ENCODE data around the gene APOBEC3G. TPM values are rescaled to one million over a fixed set of nuclear protein-coding genes. Genes with fewer than 3 reads are reported as not detected.

The APOBEC3G gene
- total and polyA plus RNA-seq, 3 experiments from 2014 or later: 158 to 256 (median 165) TPM

DNA sequence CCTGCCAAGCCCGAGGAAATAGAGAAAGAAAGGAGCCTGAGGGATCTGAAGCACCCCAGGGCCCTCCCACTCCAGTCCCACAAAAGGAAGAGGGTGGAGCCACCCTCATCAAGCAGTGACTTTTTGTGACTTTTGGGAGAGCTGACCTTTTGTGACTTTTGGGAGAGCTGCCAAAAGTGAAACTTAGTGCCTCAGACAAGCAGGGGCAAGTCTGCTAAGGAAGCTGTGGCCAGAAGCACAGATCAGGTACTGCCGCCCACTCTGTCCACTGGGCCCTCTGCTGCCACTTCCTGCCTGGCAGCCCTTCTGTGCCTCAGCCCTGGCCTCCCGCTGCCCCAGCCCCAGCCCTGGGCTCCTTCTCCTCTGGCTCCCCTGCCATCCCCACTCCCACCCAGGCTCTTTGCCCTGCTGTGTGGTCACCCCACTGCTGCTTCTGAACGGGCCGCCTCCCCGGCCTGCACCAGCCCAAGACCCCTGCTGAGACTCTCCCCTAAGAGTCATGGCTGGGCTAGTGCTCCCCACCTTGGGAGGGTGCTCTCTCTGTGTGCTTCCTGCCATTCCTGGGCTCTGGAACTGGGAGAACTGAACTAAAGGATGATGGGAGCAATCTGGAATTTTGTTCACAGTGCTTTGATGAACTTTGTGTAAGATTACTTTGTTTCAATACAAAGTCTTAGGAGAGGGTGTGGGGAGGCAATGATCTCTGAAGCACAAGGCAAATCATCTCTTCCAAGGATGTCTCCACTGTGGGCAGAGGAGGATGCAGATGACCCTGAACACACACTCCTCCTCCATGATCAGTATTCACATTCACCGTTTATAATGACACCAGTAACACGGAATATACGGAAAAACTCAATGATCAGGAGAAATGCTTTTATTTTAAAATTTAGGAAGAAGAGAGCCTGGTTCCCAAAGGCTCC lies 20.3 kb downstream of the APOBEC3G start, which contains the start of gene APOBEC3H:
Gene APOBEC3H, plus strand, starts transcription at position 147 of the 923 bp plus-strand sequence. CDS start 3,035 bp downstream, outside the sequence.
- peaks cover 74 to 88% (median 78%) of the 10 kb centered on the region in 3 donors for H3K4me1 Mint-ChIP-seq
- H3K4me1 ChIP-seq (ENCODE audit: insufficient read depth, low read length): peaks cover 79% of the 10 kb centered on the region
- ChIA-PET POLR2A (interaction anchor here (0.5 to 1.0 kb wide), 3 partner anchors 11 to 17 kb away, joined by 3 to 6 read pairs (median 3); no protein-coding TSS in a partner anchor), CTCF (interaction anchor here (2.2 kb wide), 1 partner anchor 227 kb away, joined by 4 read pairs; no protein-coding TSS in a partner anchor)
- no peaks in the 10 kb centered on the region for H3K27me3 ChIP-seq (ENCODE audit: insufficient read depth, low read length, poor library complexity, severe bottlenecking)
- peak in 3 of 5 donors; percentile 36 to 64 (median 37) for DNase-seq
- no peaks in the 10 kb centered on the region for H3K36me3 ChIP-seq (ENCODE audit: insufficient read depth, low read length)
- H3K9me3 ChIP-seq (ENCODE audit: low read length): no peaks in the 10 kb centered on the region
- H3K9me3 Mint-ChIP-seq: no peaks in the 10 kb centered on the region
- peak within 1 kb of the TSS; percentile 93 to 99 (median 96) for H3K27ac Mint-ChIP-seq
- H3K27me3 Mint-ChIP-seq: peaks cover 0 to 2% of the 10 kb centered on the region in 2 donors
- H3K4me3 ChIP-seq (ENCODE audit: low read length): peak within 1 kb of the TSS; percentile 21
- H3K36me3 Mint-ChIP-seq: no peaks in the 10 kb centered on the region
- H3K4me3 Mint-ChIP-seq: peak within 1 kb of the TSS; percentile 67 to 87 (median 73)
- H3K27ac ChIP-seq (ENCODE audit: low read depth, low read length): peak within 1 kb of the TSS; percentile 57

DNA sequence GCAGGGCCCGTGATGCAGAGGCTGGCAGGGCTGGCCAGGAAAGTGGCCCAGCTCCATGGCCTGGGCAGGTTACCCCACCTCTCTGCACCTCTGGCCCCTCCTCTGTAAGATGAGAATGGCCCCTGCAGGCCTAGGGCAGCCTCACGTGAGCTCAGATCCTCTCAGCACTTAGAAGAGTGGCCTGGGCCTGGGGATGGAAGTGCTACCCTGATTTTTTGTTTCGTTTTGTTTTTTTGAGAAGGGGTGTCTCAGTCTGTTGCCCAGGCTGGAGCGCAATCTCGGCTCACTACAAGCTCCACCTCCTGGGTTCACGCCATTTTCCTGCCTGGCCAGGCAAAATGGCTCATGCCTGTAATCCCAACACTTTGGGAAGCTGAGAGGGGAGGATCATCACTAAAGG lies 21.0 kb downstream of the APOBEC3G start:
- DNase-seq: no peak

GRCh38 chr22:39098576-39098975 lies 21.5 kb downstream of the APOBEC3G start:
- H3K36me3 Mint-ChIP-seq: no peaks in the 10 kb centered on the region
- peaks cover 67 to 76% (median 74%) of the 10 kb centered on the region in 3 donors for H3K4me1 Mint-ChIP-seq
- CTCF ChIA-PET: interaction anchor here (0.8 to 2.2 kb wide), 4 partner anchors 17 to 228 kb away, joined by 3 to 4 read pairs (median 4); no protein-coding TSS in a partner anchor
- H3K4me3 Mint-ChIP-seq: peak overlapping the region; percentile 43 to 87 (median 64)
- H3K27me3 Mint-ChIP-seq: peaks cover 0 to 2% of the 10 kb centered on the region in 2 donors
- H3K27ac ChIP-seq (ENCODE audit: low read depth, low read length): peak overlapping the region; percentile 67
- H3K9me3 Mint-ChIP-seq: no peaks in the 10 kb centered on the region
- H3K9me3 ChIP-seq (ENCODE audit: low read length): no peaks in the 10 kb centered on the region
- no peak for DNase-seq
- H3K27me3 ChIP-seq (ENCODE audit: insufficient read depth, low read length, poor library complexity, severe bottlenecking): no peaks in the 10 kb centered on the region
- H3K4me3 ChIP-seq (ENCODE audit: low read length): no peak overlapping the region
- H3K27ac Mint-ChIP-seq: peak overlapping the region; percentile 92 to 99 (median 96)
- no peaks in the 10 kb centered on the region for H3K36me3 ChIP-seq (ENCODE audit: insufficient read depth, low read length)
- H3K4me1 ChIP-seq (ENCODE audit: insufficient read depth, low read length): peaks cover 69% of the 10 kb centered on the region
- POLR2A ChIA-PET: interaction anchor here (0.9 to 1.4 kb wide), 3 partner anchors 10 to 21 kb away, joined by 3 to 7 read pairs (median 3); partner anchors contain the start of gene APOBEC3G

More for the DNA sequence above, 21.0 kb downstream of the APOBEC3G start:
- Mint-ChIP-seq H3K4me3 (peak overlapping the region; percentile 29 to 87 (median 73)), H3K9me3 (no peaks in the 10 kb centered on the region), H3K27ac (peak overlapping the region; percentile 93 to 99 (median 96)), H3K4me1 (peaks cover 68 to 81% (median 72%) of the 10 kb centered on the region in 3 donors), H3K27me3 (peaks cover 0 to 2% of the 10 kb centered on the region in 2 donors), H3K36me3 (no peaks in the 10 kb centered on the region)
- Histone ChIP-seq H3K36me3 (ENCODE audit: insufficient read depth, low read length) (no peaks in the 10 kb centered on the region), H3K9me3 (ENCODE audit: low read length) (no peaks in the 10 kb centered on the region), H3K4me1 (ENCODE audit: insufficient read depth, low read length) (peaks cover 72% of the 10 kb centered on the region), H3K27ac (ENCODE audit: low read depth, low read length) (peak overlapping the region; percentile 57), H3K27me3 (ENCODE audit: insufficient read depth, low read length, poor library complexity, severe bottlenecking) (no peaks in the 10 kb centered on the region), H3K4me3 (ENCODE audit: low read length) (peak overlapping the region; percentile 21)
- ChIA-PET POLR2A (interaction anchor here (0.5 to 1.4 kb wide), 4 partner anchors 10 to 20 kb away, joined by 3 to 7 read pairs (median 4); partner anchors contain the start of gene APOBEC3G), CTCF (interaction anchor here (0.8 to 2.2 kb wide), 4 partner anchors 17 to 228 kb away, joined by 3 to 4 read pairs (median 4); no protein-coding TSS in a partner anchor)

DNA sequence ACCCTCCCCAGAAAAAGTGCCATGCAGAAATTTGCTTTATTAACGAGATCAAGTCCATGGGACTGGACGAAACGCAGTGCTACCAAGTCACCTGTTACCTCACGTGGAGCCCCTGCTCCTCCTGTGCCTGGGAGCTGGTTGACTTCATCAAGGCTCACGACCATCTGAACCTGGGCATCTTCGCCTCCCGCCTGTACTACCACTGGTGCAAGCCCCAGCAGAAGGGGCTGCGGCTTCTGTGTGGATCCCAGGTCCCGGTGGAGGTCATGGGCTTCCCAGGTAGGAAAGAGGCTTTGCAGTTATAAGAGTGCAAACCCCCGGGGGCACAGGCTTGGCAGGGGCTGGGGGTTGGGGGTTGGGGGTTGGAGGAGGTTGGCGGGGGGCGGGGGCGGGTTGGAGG lies 24.2 kb downstream of the APOBEC3G start:
- Histone ChIP-seq H3K4me3 (ENCODE audit: low read length) (no peak overlapping the region), H3K27ac (ENCODE audit: low read depth, low read length) (no peak overlapping the region), H3K9me3 (ENCODE audit: low read length) (no peaks in the 10 kb centered on the region), H3K4me1 (ENCODE audit: insufficient read depth, low read length) (peaks cover 43% of the 10 kb centered on the region), H3K36me3 (ENCODE audit: insufficient read depth, low read length) (no peaks in the 10 kb centered on the region), H3K27me3 (ENCODE audit: insufficient read depth, low read length, poor library complexity, severe bottlenecking) (no peaks in the 10 kb centered on the region)
- ChIA-PET CTCF (no interaction called here), POLR2A (no interaction called here)
- Mint-ChIP-seq H3K27me3 (peaks cover 0 to 2% of the 10 kb centered on the region in 2 donors), H3K9me3 (no peaks in the 10 kb centered on the region), H3K27ac (peak overlapping the region in 4 of 8 donors; percentile 17 to 95 (median 73)), H3K36me3 (no peaks in the 10 kb centered on the region), H3K4me1 (peaks cover 46 to 51% (median 49%) of the 10 kb centered on the region in 3 donors), H3K4me3 (no peak overlapping the region)
- DNase-seq: no peak

DNA sequence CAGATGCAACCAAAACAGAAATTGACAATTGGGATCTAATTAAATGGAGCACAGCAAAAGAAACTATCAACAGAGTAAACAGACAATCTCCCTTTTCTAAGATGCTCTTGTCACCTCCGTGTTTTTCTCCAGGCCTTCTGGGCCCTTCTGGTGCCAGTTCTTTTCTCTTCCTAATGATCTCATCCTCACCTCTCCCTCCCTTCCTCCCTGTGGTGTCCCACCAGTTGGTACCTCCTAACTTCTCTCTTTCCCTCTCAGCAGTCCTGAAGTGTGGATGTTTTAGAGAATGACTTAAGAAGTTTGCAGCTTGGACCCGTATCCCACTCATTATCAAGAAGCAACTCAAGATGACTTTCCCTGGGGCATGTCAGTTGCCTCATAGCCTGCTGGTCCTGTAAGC lies 26.4 kb downstream of the APOBEC3G start:
- no peak for DNase-seq
- Histone ChIP-seq H3K4me1 (ENCODE audit: insufficient read depth, low read length) (peaks cover 21% of the 10 kb centered on the region), H3K27ac (ENCODE audit: low read depth, low read length) (no peak overlapping the region), H3K9me3 (ENCODE audit: low read length) (no peaks in the 10 kb centered on the region), H3K27me3 (ENCODE audit: insufficient read depth, low read length, poor library complexity, severe bottlenecking) (no peaks in the 10 kb centered on the region), H3K4me3 (ENCODE audit: low read length) (no peak overlapping the region), H3K36me3 (ENCODE audit: insufficient read depth, low read length) (no peaks in the 10 kb centered on the region)
- H3K27ac Mint-ChIP-seq: peak overlapping the region in 4 of 8 donors; percentile 44 to 66 (median 56)
- H3K4me1 Mint-ChIP-seq: peaks cover 26 to 29% (median 28%) of the 10 kb centered on the region in 3 donors
- no peaks in the 10 kb centered on the region for H3K27me3 Mint-ChIP-seq
- ChIA-PET POLR2A (no interaction called here), CTCF (no interaction called here)
- H3K9me3 Mint-ChIP-seq: no peaks in the 10 kb centered on the region
- no peaks in the 10 kb centered on the region for H3K36me3 Mint-ChIP-seq
- no peak overlapping the region for H3K4me3 Mint-ChIP-seq

- DNase-seq: no peak
- POLR2A ChIA-PET: no interaction called here
- CTCF ChIA-PET: no interaction called here
Observed at GRCh38 chr22:39106326-39106725, 29.3 kb downstream of the APOBEC3G start.

GRCh38 chr22:39108487-39108886 lies 31.4 kb downstream of the APOBEC3G start:
- POLR2A ChIA-PET: interaction anchor here (1.1 kb wide), 1 partner anchor 11 kb away, joined by 3 read pairs; no protein-coding TSS in a partner anchor
- no peaks in the 10 kb centered on the region for H3K36me3 Mint-ChIP-seq
- Histone ChIP-seq H3K4me3 (ENCODE audit: low read length) (no peak overlapping the region), H3K9me3 (ENCODE audit: low read length) (no peaks in the 10 kb centered on the region), H3K4me1 (ENCODE audit: insufficient read depth, low read length) (no peaks in the 10 kb centered on the region), H3K36me3 (ENCODE audit: insufficient read depth, low read length) (no peaks in the 10 kb centered on the region), H3K27me3 (ENCODE audit: insufficient read depth, low read length, poor library complexity, severe bottlenecking) (no peaks in the 10 kb centered on the region), H3K27ac (ENCODE audit: low read depth, low read length) (no peak overlapping the region)
- no peaks in the 10 kb centered on the region for H3K27me3 Mint-ChIP-seq
- no peak overlapping the region for H3K4me3 Mint-ChIP-seq
- no peak for DNase-seq
- H3K4me1 Mint-ChIP-seq: peaks cover 0 to 2% (median 1%) of the 10 kb centered on the region in 3 donors
- peak overlapping the region in 3 of 8 donors; percentile 8 to 54 (median 38) for H3K27ac Mint-ChIP-seq
- CTCF ChIA-PET: interaction anchor here (1.0 to 1.3 kb wide), 2 partner anchors 9 kb away, joined by 3 to 4 read pairs; no protein-coding TSS in a partner anchor
- no peaks in the 10 kb centered on the region for H3K9me3 Mint-ChIP-seq

More at GRCh38 chr22:39106326-39106725, 29.3 kb downstream of the APOBEC3G start:
- Mint-ChIP-seq H3K36me3 (no peaks in the 10 kb centered on the region), H3K4me1 (peaks cover 0 to 6% (median 4%) of the 10 kb centered on the region in 3 donors), H3K27ac (no peak overlapping the region), H3K4me3 (no peak overlapping the region), H3K9me3 (no peaks in the 10 kb centered on the region), H3K27me3 (no peaks in the 10 kb centered on the region)
- no peaks in the 10 kb centered on the region for H3K27me3 ChIP-seq (ENCODE audit: insufficient read depth, low read length, poor library complexity, severe bottlenecking)
- H3K27ac ChIP-seq (ENCODE audit: low read depth, low read length): no peak overlapping the region
- no peak overlapping the region for H3K4me3 ChIP-seq (ENCODE audit: low read length)
- no peaks in the 10 kb centered on the region for H3K4me1 ChIP-seq (ENCODE audit: insufficient read depth, low read length)
- no peaks in the 10 kb centered on the region for H3K36me3 ChIP-seq (ENCODE audit: insufficient read depth, low read length)
- H3K9me3 ChIP-seq (ENCODE audit: low read length): no peaks in the 10 kb centered on the region
